Ovary (tissue), 9 donors: Measurements from ENCODE around the gene C22orf15. TPM values are rescaled to one million over a fixed set of nuclear protein-coding genes. Genes with fewer than 3 reads are reported as not detected.

Source experiments
- DNase-seq, 5 donors: peaks; one replicate each; pipeline ENCODE4 v3.0.0-alpha.2; 2019 to 2020
- H3K27ac ChIP-seq, 2 donors: fragments of 200-600 bp; one replicate each; pipeline versions ENCODE4 v1.5.1 to v1.8.0; 2019 to 2022
- H3K27me3 ChIP-seq: fragments of 200-600 bp; one replicate; pipeline ENCODE4 v1.8.0; 2022
- H3K36me3 ChIP-seq: fragments of 200-600 bp; sonication (generic); one replicate; pipeline ENCODE4 v1.5.1; 2019
- H3K4me1 ChIP-seq: one replicate; pipeline ENCODE4 v1.8.1; 2013; ENCODE audit warnings: mild to moderate bottlenecking, moderate library complexity; ENCODE audit not compliant: insufficient read depth
- H3K4me3 ChIP-seq: fragments of 200-600 bp; sonication (generic); one replicate; pipeline ENCODE4 v1.5.1; 2017
- H3K9me3 ChIP-seq, 2 donors: fragments of 200-600 bp in 1 of 2; sonication (generic) in 1 of 2; one replicate each; pipeline versions ENCODE4 v1.5.1 to v1.8.1; 2013 to 2019; ENCODE audit warnings: mild to moderate bottlenecking in 1 of 2, moderate library complexity in 1 of 2
- CTCF ChIP-seq, 3 donors: fragments of 450-650 bp in 2 of 3; fragments of 200-600 bp in 1 of 3; IDR thresholded peaks; one replicate each; pipeline versions ENCODE4 v1.5.1 to v1.8.0; 2016 to 2022; ENCODE audit warnings: antibody characterized with exemption in 3 of 3, mild to moderate bottlenecking in 1 of 3
- EP300 ChIP-seq: sonication (generic); formaldehyde crosslinking; IDR thresholded peaks from one replicate; pipeline ENCODE4 v1.6.1; 2017; ENCODE audit warnings: antibody characterized with exemption
- POLR2A ChIP-seq: fragments of 450-650 bp; IDR thresholded peaks from one replicate; pipeline ENCODE4 v1.6.1; 2017; ENCODE audit warnings: antibody characterized with exemption, mild to moderate bottlenecking, moderate library complexity
- WGBS, 3 donors: extraction: QIAGEN DNeasy Blood & Tissue Kit in 1 of 3; methylation state at CpG; one replicate each; pipeline versions ENCODE4 v1.1.5 to v1.1.7; 2013 to 2017; 5-methylcytosine and 5-hydroxymethylcytosine counted together
- intact Hi-C, 4 donors: fragments of 100-400 bp; cut with DNase I; formaldehyde crosslinking; loops; one replicate each; pipeline versions ENCODE4 v1.11.0 to v1.15.1; 2022 to 2023
- polyA plus RNA-seq, 2 donors: library from polyadenylated mRNA; stranded (reverse); fragments of 200-250 nt in 1 of 2; fragments of 350-450 nt in 1 of 2; fragmentation: Illumina TruSeq in 1 of 2; extraction: RNeasy Lipid Tissue Mini Kit (QIAGEN cat#74804) in 1 of 2; gene quantifications; one replicate each; pipeline ENCODE4 v1.2.3, GENCODE V29; 2013 to 2014
- total RNA-seq, 7 donors: library from RNA; depleted of rRNA in 2 of 7; stranded (reverse); fragments of >200 nt in 2 of 7; fragmentation: NEBNext Ultra II Directional in 3 of 7; extraction: Animal tissue kit (Norgen Biotek cat#: 25700) in 3 of 7; gene quantifications; one replicate each; pipeline versions ENCODE4 v1.1.0 to v1.2.4, GENCODE V29; 2016 to 2023
- donor health status: DM: no; HTN: no; CAD: no; lungs with moderate emphysema.
- donor health status: DM: no; HTN: no; CAD: no.
- donor health status: Bipolar disorder and iron deficiency.
- donor health status: DM: yes; HTN: yes; CAD: no.
- donor health status: DM: no; HTN: no; CAD: no.
- donor health status: DM: yes; HTN: yes; CAD: no.

Gene C22orf15
- total and polyA plus RNA-seq, 9 donors = 0.28 to 6.5 (median 0.77) TPM

- no peaks in the 10 kb centered on the region for H3K36me3 ChIP-seq
- DNase-seq = no peak
- H3K27ac ChIP-seq = no peak within 1 kb of the TSS
- no peaks in the 10 kb centered on the region for H3K9me3 ChIP-seq
- H3K4me3 ChIP-seq = no peak within 1 kb of the TSS
- peaks cover 4% of the 10 kb centered on the region for H3K4me1 ChIP-seq
- H3K27me3 ChIP-seq = no peaks in the 10 kb centered on the region
- no peak for TF ChIP-seq POLR2A
- TF ChIP-seq EP300 = no peak
- TF ChIP-seq CTCF (IDR thresholded peaks at IDR 0.05) = no peak
- intact Hi-C loops = no loop called here
- WGBS, 3 donors = 80 to 93% (median 82%) methylated on average over 14 of the region's 14 CpGs
Measured at GRCh38 chr22:23754220-23754919, 8.4 kb upstream of the C22orf15 start, which contains the start of gene VPREB3. Gene VPREB3, minus strand, starts transcription at chr22:23754425. Its CDS starts 62 bp downstream, at chr22:23754363.

- Histone ChIP-seq H3K36me3 (no peaks in the 10 kb centered on the region), H3K27ac (no peak overlapping the region), H3K4me3 (no peak overlapping the region), H3K9me3 (no peaks in the 10 kb centered on the region), H3K4me1 (no peaks in the 10 kb centered on the region), H3K27me3 (no peaks in the 10 kb centered on the region)
- TF ChIP-seq EP300 = no peak
- no peak for TF ChIP-seq CTCF (IDR thresholded peaks at IDR 0.05)
- no peak for TF ChIP-seq POLR2A
- no peak for DNase-seq
- intact Hi-C loops = no loop called here
- 75 to 76% (median 76%) methylated on average over 6 of the region's 6 CpGs for WGBS, 3 donors
Measured at GRCh38 chr22:23754980-23755636, 7.7 kb upstream of the C22orf15 start.

DNA sequence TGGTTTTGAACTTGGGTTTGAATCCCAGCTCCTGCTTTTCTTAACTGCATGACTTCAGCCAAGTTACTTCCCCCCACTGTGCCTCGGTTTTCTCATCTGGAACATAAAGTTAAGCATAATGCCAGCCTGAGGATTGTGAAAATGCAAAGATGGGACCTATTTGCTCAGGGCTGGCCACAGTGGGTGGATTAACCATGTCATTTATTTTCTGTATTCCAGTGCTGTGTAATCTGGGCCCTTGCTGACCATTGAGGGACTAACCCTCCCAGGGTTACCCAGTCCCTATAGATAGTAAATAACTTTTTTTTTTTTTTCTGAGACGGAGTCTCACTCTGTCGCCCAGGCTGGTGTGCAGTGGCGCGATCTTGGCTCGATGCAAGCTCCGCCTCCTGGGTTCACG, 7.1 kb upstream of the C22orf15 start:
- no peaks in the 10 kb centered on the region for H3K9me3 ChIP-seq
- intact Hi-C loops = no loop called here
- no peak for DNase-seq
- TF ChIP-seq POLR2A (no peak), CTCF (IDR thresholded peaks at IDR 0.05) (no peak), EP300 (no peak)
- no peak overlapping the region for H3K4me3 ChIP-seq
- WGBS, 3 donors = 68 to 88% (median 80%) methylated on average over 8 of the region's 8 CpGs
- H3K27me3 ChIP-seq = no peaks in the 10 kb centered on the region
- no peaks in the 10 kb centered on the region for H3K4me1 ChIP-seq
- no peak overlapping the region for H3K27ac ChIP-seq
- no peaks in the 10 kb centered on the region for H3K36me3 ChIP-seq

- 53 to 81% (median 64%) methylated on average over 4 of the region's 4 CpGs for WGBS, 3 donors
Measured at GRCh38 chr22:23756891-23757290, 5.9 kb upstream of the C22orf15 start.

More at GRCh38 chr22:23756891-23757290, 5.9 kb upstream of the C22orf15 start:
- Histone ChIP-seq H3K9me3 (no peaks in the 10 kb centered on the region), H3K27ac (no peak overlapping the region), H3K4me1 (no peaks in the 10 kb centered on the region), H3K36me3 (no peaks in the 10 kb centered on the region), H3K4me3 (no peak overlapping the region), H3K27me3 (no peaks in the 10 kb centered on the region)
- no peak for DNase-seq
- TF ChIP-seq CTCF (IDR thresholded peaks at IDR 0.05) = no peak
- no peak for TF ChIP-seq POLR2A
- no peak for TF ChIP-seq EP300
- intact Hi-C loops = no loop called here
